NCI-H524 treated with DMSO at 0.1 percent for 48 hours (cell line): ENCODE data around the gene NHLRC4.

ENCODE experiments used
- DNase-seq: peaks from one replicate; lab custom pipeline; 2025; lab: John Stamatoyannopoulos, UW

The NHLRC4 gene

GRCh38 chr16:567373-568256, 810 bp downstream of the NHLRC4 start:
- DNase-seq, result no peak

- DNase-seq, result no peak
Observed at GRCh38 chr16:568401-569258, 1.8 kb downstream of the NHLRC4 start.

GRCh38 chr16:569445-570254, 2.8 kb downstream of the NHLRC4 start, which contains the start of gene PIGQ:
TSS of gene PIGQ (plus strand) at chr16:569968. CDS start at chr16:574075, 4,107 bp downstream.
- DNase-seq, result no peak

GRCh38 chr16:572865-573650, 6.3 kb downstream of the NHLRC4 start:
- no peak for DNase-seq

- DNase-seq, result no peak
Observed at GRCh38 chr16:574021-574760, 7.4 kb downstream of the NHLRC4 start.

GRCh38 chr16:575354-576196, 8.8 kb downstream of the NHLRC4 start:
- DNase-seq, result no peak

GRCh38 chr16:576197-576822, 9.5 kb downstream of the NHLRC4 start:
- no peak for DNase-seq

GRCh38 chr16:576823-577201, 10.0 kb downstream of the NHLRC4 start:
- DNase-seq, result no peak

- DNase-seq, result no peak
Observed at GRCh38 chr16:577796-578195, 11.0 kb downstream of the NHLRC4 start.

- DNase-seq, result no peak
Observed at GRCh38 chr16:578232-578869, 11.5 kb downstream of the NHLRC4 start.

GRCh38 chr16:578870-579405, 12.1 kb downstream of the NHLRC4 start:
- no peak for DNase-seq

GRCh38 chr16:580141-580945, 13.5 kb downstream of the NHLRC4 start:
- DNase-seq, result no peak

GRCh38 chr16:580946-581498, 14.2 kb downstream of the NHLRC4 start:
- no peak for DNase-seq

- DNase-seq, result no peak
Observed at GRCh38 chr16:582218-582613, 15.4 kb downstream of the NHLRC4 start.

- DNase-seq, result no peak
Observed at GRCh38 chr16:582614-583331, 16.0 kb downstream of the NHLRC4 start.

GRCh38 chr16:583470-583814, 16.6 kb downstream of the NHLRC4 start:
- DNase-seq, result no peak
